ENCODE data around the gene LOXHD1. TPM values are rescaled to one million over a fixed set of nuclear protein-coding genes. Genes with fewer than 3 reads are reported as not detected.

The LOXHD1 gene
- total RNA-seq, 1 experiment from 2014 or later, result not detected

DNA sequence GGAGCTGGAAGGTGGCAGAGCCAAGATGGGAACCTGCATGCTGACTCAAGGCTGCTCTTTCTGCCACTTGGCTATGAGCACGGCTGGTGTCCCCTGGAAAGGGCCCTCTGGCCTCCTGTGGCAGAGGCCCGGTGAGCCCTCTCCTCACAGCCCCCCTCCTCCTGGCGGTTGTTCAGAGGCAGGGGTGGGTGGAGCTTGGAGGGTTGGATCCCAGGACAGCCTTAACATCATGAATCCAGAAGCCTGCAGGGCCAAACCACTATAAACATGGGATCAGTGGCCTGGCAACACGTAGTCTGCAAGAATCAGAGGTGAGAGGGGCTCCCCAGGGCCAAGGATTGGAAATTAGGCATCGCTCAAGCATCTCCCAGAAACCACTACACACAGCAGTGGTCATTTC lies 48.5 kb upstream of the LOXHD1 start:
- no peaks in the 10 kb centered on the region for H3K4me1 ChIP-seq (ENCODE audit: control insufficient read depth, insufficient read depth, low read length)
- H3K36me3 ChIP-seq (ENCODE audit: control insufficient read depth, insufficient read depth, low read length), result no peaks in the 10 kb centered on the region
- BruUV-seq (replicated peaks), result no TSS peak
- CTCF ChIA-PET, result no interaction called here
- no peaks in the 10 kb centered on the region for H3K27me3 ChIP-seq (ENCODE audit: control insufficient read depth, insufficient read depth, low read length)
- no peak overlapping the region for H3K4me3 ChIP-seq (ENCODE audit: low read depth in 2 of 2, low read length in 2 of 2)
- H3K9me3 ChIP-seq (ENCODE audit: control insufficient read depth, insufficient read depth, low read depth, low read length), result no peaks in the 10 kb centered on the region
- ATAC-seq, result no peak
- no peak overlapping the region for H3K27ac ChIP-seq (ENCODE audit: low read length)
- in situ Hi-C loops (cut with HindIII; ENCODE audit: low pct_unique_long_range_greater_than_20kb, low sequenced_read_pairs), result no loop called here
- intact Hi-C loops (cut with micrococcal nuclease; ENCODE audit: unreplicated experiment), result no loop called here
- TF ChIP-seq, protein P1, sequence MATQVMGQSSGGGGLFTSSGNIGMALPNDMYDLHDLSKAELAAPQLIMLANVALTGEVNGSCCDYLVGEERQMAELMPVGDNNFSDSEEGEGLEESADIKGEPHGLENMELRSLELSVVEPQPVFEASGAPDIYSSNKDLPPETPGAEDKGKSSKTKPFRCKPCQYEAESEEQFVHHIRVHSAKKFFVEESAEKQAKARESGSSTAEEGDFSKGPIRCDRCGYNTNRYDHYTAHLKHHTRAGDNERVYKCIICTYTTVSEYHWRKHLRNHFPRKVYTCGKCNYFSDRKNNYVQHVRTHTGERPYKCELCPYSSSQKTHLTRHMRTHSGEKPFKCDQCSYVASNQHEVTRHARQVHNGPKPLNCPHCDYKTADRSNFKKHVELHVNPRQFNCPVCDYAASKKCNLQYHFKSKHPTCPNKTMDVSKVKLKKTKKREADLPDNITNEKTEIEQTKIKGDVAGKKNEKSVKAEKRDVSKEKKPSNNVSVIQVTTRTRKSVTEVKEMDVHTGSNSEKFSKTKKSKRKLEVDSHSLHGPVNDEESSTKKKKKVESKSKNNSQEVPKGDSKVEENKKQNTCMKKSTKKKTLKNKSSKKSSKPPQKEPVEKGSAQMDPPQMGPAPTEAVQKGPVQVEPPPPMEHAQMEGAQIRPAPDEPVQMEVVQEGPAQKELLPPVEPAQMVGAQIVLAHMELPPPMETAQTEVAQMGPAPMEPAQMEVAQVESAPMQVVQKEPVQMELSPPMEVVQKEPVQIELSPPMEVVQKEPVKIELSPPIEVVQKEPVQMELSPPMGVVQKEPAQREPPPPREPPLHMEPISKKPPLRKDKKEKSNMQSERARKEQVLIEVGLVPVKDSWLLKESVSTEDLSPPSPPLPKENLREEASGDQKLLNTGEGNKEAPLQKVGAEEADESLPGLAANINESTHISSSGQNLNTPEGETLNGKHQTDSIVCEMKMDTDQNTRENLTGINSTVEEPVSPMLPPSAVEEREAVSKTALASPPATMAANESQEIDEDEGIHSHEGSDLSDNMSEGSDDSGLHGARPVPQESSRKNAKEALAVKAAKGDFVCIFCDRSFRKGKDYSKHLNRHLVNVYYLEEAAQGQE (IDR thresholded peaks at IDR 0.05; ENCODE audit: insufficient read depth in 1 of 2, low read depth in 2 of 2, low read length in 1 of 2), result no peak
- TF ChIP-seq, protein P2, sequence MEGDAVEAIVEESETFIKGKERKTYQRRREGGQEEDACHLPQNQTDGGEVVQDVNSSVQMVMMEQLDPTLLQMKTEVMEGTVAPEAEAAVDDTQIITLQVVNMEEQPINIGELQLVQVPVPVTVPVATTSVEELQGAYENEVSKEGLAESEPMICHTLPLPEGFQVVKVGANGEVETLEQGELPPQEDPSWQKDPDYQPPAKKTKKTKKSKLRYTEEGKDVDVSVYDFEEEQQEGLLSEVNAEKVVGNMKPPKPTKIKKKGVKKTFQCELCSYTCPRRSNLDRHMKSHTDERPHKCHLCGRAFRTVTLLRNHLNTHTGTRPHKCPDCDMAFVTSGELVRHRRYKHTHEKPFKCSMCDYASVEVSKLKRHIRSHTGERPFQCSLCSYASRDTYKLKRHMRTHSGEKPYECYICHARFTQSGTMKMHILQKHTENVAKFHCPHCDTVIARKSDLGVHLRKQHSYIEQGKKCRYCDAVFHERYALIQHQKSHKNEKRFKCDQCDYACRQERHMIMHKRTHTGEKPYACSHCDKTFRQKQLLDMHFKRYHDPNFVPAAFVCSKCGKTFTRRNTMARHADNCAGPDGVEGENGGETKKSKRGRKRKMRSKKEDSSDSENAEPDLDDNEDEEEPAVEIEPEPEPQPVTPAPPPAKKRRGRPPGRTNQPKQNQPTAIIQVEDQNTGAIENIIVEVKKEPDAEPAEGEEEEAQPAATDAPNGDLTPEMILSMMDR (IDR thresholded peaks at IDR 0.05), result no peak
- no peak for TF ChIP-seq TCF7L2 (IDR thresholded peaks at IDR 0.05; ENCODE audit: low read depth, low read length)
- TF ChIP-seq POLR2AphosphoS5 (IDR thresholded peaks at IDR 0.05; ENCODE audit: low read depth, low read length), result no peak
- no peak for TF ChIP-seq SIN3A (IDR thresholded peaks at IDR 0.05; ENCODE audit: borderline replicate concordance, insufficient read depth, low read depth, low read length)
- POLR2A ChIA-PET, result no interaction called here
- no peak for DNase-seq (ENCODE audit: low read depth, low spot score)

DNA sequence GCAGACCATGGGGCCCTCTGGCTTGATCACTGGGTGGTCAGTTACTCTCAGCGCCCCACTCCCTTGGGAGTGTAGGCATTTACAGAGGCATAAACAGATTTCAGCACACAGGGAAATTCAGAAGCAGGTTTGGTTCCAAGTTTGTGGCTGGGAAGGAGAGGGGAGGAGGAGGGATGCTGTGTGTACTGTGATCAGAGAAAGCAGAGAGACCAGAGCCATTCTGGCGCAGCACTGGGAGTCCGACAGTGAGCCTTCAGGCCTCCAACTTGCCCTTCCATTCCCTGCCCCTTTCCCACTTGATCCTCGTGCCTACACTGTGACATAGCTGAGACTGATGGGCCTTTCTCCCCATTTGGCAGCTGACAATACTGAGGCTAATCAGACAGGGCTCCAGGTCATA lies 47.8 kb upstream of the LOXHD1 start:
- H3K36me3 ChIP-seq (ENCODE audit: control insufficient read depth, insufficient read depth, low read length), result no peaks in the 10 kb centered on the region
- ATAC-seq (no peak), DNase-seq (ENCODE audit: low read depth, low spot score) (no peak)
- H3K4me3 ChIP-seq (ENCODE audit: low read depth in 2 of 2, low read length in 2 of 2), result no peak overlapping the region
- ChIA-PET CTCF (no interaction called here), POLR2A (no interaction called here)
- in situ Hi-C loops (cut with HindIII; ENCODE audit: low pct_unique_long_range_greater_than_20kb, low sequenced_read_pairs), result no loop called here
- no peaks in the 10 kb centered on the region for H3K4me1 ChIP-seq (ENCODE audit: control insufficient read depth, insufficient read depth, low read length)
- intact Hi-C loops (cut with micrococcal nuclease; ENCODE audit: unreplicated experiment), result no loop called here
- TF ChIP-seq POLR2AphosphoS5 (IDR thresholded peaks at IDR 0.05; ENCODE audit: low read depth, low read length), result no peak
- no peak for TF ChIP-seq TCF7L2 (IDR thresholded peaks at IDR 0.05; ENCODE audit: low read depth, low read length)
- TF ChIP-seq, protein P1 (IDR thresholded peaks at IDR 0.05; ENCODE audit: insufficient read depth in 1 of 2, low read depth in 2 of 2, low read length in 1 of 2), result no peak
- TF ChIP-seq, protein P2 (IDR thresholded peaks at IDR 0.05), result no peak
- no peak for TF ChIP-seq SIN3A (IDR thresholded peaks at IDR 0.05; ENCODE audit: borderline replicate concordance, insufficient read depth, low read depth, low read length)
- H3K27me3 ChIP-seq (ENCODE audit: control insufficient read depth, insufficient read depth, low read length), result no peaks in the 10 kb centered on the region
- no peak overlapping the region for H3K27ac ChIP-seq (ENCODE audit: low read length)
- H3K9me3 ChIP-seq (ENCODE audit: control insufficient read depth, insufficient read depth, low read depth, low read length), result no peaks in the 10 kb centered on the region
- no TSS peak for BruUV-seq (replicated peaks)

Data from Panc1 (cell line).